ENCODE results near the gene SMIM20.
A peak's percentile ranks its signal among the peaks of the same experiment; 100 is the strongest.
"Not testable (repeated sequence)": the region's sequence is repeated elsewhere in the genome, so short reads cannot be mapped to it uniquely, and the experiment has no call there.

Gene SMIM20

GRCh38 chr4:25913851-25914669 lies at the start of gene SMIM20:
Gene SMIM20 (plus strand): TSS chr4:25914220. CDS start chr4:25914314, 94 bp downstream.
- DNase-seq, result peak; percentile 84 to 95

- DNase-seq, result no peak
These were observed 48.4 kb upstream of the SMIM20 start for GRCh38 chr4:25865586-25865985.

GRCh38 chr4:25866401-25866800 lies 47.6 kb upstream of the SMIM20 start:
- not testable (repeated sequence) for DNase-seq

GRCh38 chr4:25867781-25868294 lies 46.2 kb upstream of the SMIM20 start:
- no peak for DNase-seq

- DNase-seq, result no peak
These were observed 43.9 kb upstream of the SMIM20 start for GRCh38 chr4:25870081-25870480.

GRCh38 chr4:25872851-25873631 lies 41.0 kb upstream of the SMIM20 start:
- DNase-seq, result no peak

- peak; percentile 20 for DNase-seq
These were observed 40.3 kb upstream of the SMIM20 start for GRCh38 chr4:25873632-25874129.

- DNase-seq, result peak; percentile 40 to 59
These were observed 39.4 kb upstream of the SMIM20 start for GRCh38 chr4:25874655-25875054.

GRCh38 chr4:25875281-25875745 lies 38.7 kb upstream of the SMIM20 start:
- no peak for DNase-seq

GRCh38 chr4:25878676-25879075 lies 35.3 kb upstream of the SMIM20 start:
- DNase-seq, result peak in 1 of 2 experiments; percentile 34

- DNase-seq, result no peak
These were observed 34.9 kb upstream of the SMIM20 start for GRCh38 chr4:25879091-25879584.

- DNase-seq, result no peak
These were observed 34.4 kb upstream of the SMIM20 start for GRCh38 chr4:25879587-25879986.

GRCh38 chr4:25879991-25880651 lies 33.9 kb upstream of the SMIM20 start:
- no peak for DNase-seq

GRCh38 chr4:25881193-25881592 lies 32.8 kb upstream of the SMIM20 start:
- no peak for DNase-seq

GRCh38 chr4:25882226-25882625 lies 31.8 kb upstream of the SMIM20 start:
- peak in 1 of 2 experiments; percentile 30 for DNase-seq

GRCh38 chr4:25883565-25883964 lies 30.5 kb upstream of the SMIM20 start:
- no peak for DNase-seq

GRCh38 chr4:25884031-25884782 lies 29.8 kb upstream of the SMIM20 start:
- DNase-seq, result no peak

GRCh38 chr4:25888781-25889180 lies 25.2 kb upstream of the SMIM20 start:
- no peak for DNase-seq

- no peak for DNase-seq
These were observed 24.2 kb upstream of the SMIM20 start for GRCh38 chr4:25889589-25890503.

- DNase-seq, result peak; percentile 30 to 65
These were observed 23.2 kb upstream of the SMIM20 start for GRCh38 chr4:25890571-25891485.
